SU-DHL-6 (cell line): ENCODE data around the gene SIRT5.

ENCODE experiments used
- H2AFZ ChIP-seq: fragments of 200-600 bp; sonication (generic); 2 replicates; pipeline ENCODE4 v1.6.1; 2014; ENCODE audit warnings: low read depth, mild to moderate bottlenecking, moderate library complexity, mixed read lengths, antibody characterized with exemption, low read length; ENCODE audit not compliant: severe bottlenecking
- H3F3A ChIP-seq: fragments of 200-600 bp; shearing (Covaris generic); 2 replicates; pipeline ENCODE4 v1.6.0; 2016; ENCODE audit warnings: antibody characterized with exemption, mild to moderate bottlenecking; ENCODE audit not compliant: insufficient read depth
- H3K27ac ChIP-seq: fragments of 200-600 bp; sonication (generic); 2 replicates; pipeline ENCODE4 v1.5.1; 2016; ENCODE audit warnings: low read depth, mild to moderate bottlenecking, low read length, moderate library complexity, mixed read lengths
- H3K27me3 ChIP-seq: fragments of 200-600 bp; sonication (generic), shearing (Covaris generic); 2 replicates; pipeline ENCODE4 v1.6.0; 2014; ENCODE audit warnings: mild to moderate bottlenecking, low read length
- H3K36me3 ChIP-seq: fragments of 200-600 bp; sonication (generic); 2 replicates; pipeline ENCODE4 v1.6.1; 2014; ENCODE audit warnings: mild to moderate bottlenecking, low read length, mixed read lengths
- H3K4me2 ChIP-seq: fragments of 300-600, 200-600 bp; shearing (Covaris generic), sonication (generic); 2 replicates; pipeline ENCODE4 v1.6.0; 2014; ENCODE audit warnings: low read length, low read depth, mild to moderate bottlenecking; ENCODE audit not compliant: poor library complexity, severe bottlenecking
- H3K4me3 ChIP-seq: fragments of 200-600 bp; sonication (generic); 2 replicates; pipeline ENCODE4 v1.5.1; 2014; ENCODE audit warnings: antibody characterized with exemption, low read length, mild to moderate bottlenecking, mixed read lengths; ENCODE audit not compliant: insufficient read depth, poor library complexity, severe bottlenecking
- H3K79me2 ChIP-seq: fragments of 200-600 bp; sonication (generic); 2 replicates; pipeline ENCODE4 v1.6.1; 2014; ENCODE audit warnings: mild to moderate bottlenecking, low read length, moderate library complexity; ENCODE audit not compliant: insufficient read depth
- H3K9ac ChIP-seq: fragments of 200-600 bp; sonication (generic); 2 replicates; pipeline ENCODE4 v1.7.0; 2014; ENCODE audit warnings: mild to moderate bottlenecking, low read length
- H3K9me2 ChIP-seq: fragments of 200-600 bp; sonication (generic); replicated peaks from 2 replicates; pipeline ENCODE4 v1.6.1; 2014; ENCODE audit warnings: low read length; ENCODE audit not compliant: insufficient read depth
- H3K9me3 ChIP-seq: fragments of 200-600 bp; sonication (generic); 2 replicates; pipeline ENCODE4 v1.6.1; 2014; ENCODE audit warnings: low read length, mixed read lengths; ENCODE audit not compliant: insufficient read depth
- H4K20me1 ChIP-seq: fragments of 200-600 bp; sonication (generic); 2 replicates; pipeline ENCODE4 v1.6.1; 2014; ENCODE audit warnings: low read depth, mild to moderate bottlenecking, antibody characterized with exemption, low read length, moderate library complexity, mixed read lengths
- CTCF ChIP-seq: fragments of 200-600 bp; sonication (generic); IDR thresholded peaks from one replicate; pipeline ENCODE4 v1.5.1; 2017; ENCODE audit warnings: antibody characterized with exemption, mild to moderate bottlenecking, low read length, moderate library complexity; ENCODE audit not compliant: insufficient read depth, poor library complexity, severe bottlenecking
- EZH2phosphoT487 ChIP-seq: fragments of 200-600 bp; sonication (generic), shearing (Covaris generic); conservative IDR thresholded peaks from 2 replicates; pipeline ENCODE4 v1.6.1; 2018; ENCODE audit warnings: mild to moderate bottlenecking, antibody characterized with exemption, low read length, moderate library complexity, mixed read lengths

SIRT5 gene

GRCh38 chr6:13550656-13551055 lies 23.7 kb upstream of the SIRT5 start:
- TF ChIP-seq CTCF = no peak
- no peak for TF ChIP-seq EZH2phosphoT487
- H3F3A ChIP-seq = no peaks in the 10 kb centered on the region
- no peaks in the 10 kb centered on the region for H3K36me3 ChIP-seq
- no peak overlapping the region for H2AFZ ChIP-seq
- H3K4me2 ChIP-seq = no peak overlapping the region
- H3K27me3 ChIP-seq = no peaks in the 10 kb centered on the region
- H3K9me2 ChIP-seq = no peaks in the 10 kb centered on the region
- no peaks in the 10 kb centered on the region for H3K9me3 ChIP-seq
- no peaks in the 10 kb centered on the region for H3K79me2 ChIP-seq
- no peak overlapping the region for H3K27ac ChIP-seq
- no peak overlapping the region for H3K4me3 ChIP-seq
- no peaks in the 10 kb centered on the region for H4K20me1 ChIP-seq
- no peak overlapping the region for H3K9ac ChIP-seq

- no peak overlapping the region for H3K9ac ChIP-seq
- H3K79me2 ChIP-seq = no peaks in the 10 kb centered on the region
- no peaks in the 10 kb centered on the region for H3K9me2 ChIP-seq
- H3K4me3 ChIP-seq = no peak overlapping the region
- no peaks in the 10 kb centered on the region for H3F3A ChIP-seq
- H3K36me3 ChIP-seq = no peaks in the 10 kb centered on the region
- H3K4me2 ChIP-seq = no peak overlapping the region
- no peaks in the 10 kb centered on the region for H3K9me3 ChIP-seq
- H3K27ac ChIP-seq = no peak overlapping the region
- TF ChIP-seq CTCF (no peak), EZH2phosphoT487 (no peak)
- no peaks in the 10 kb centered on the region for H4K20me1 ChIP-seq
- H3K27me3 ChIP-seq = no peaks in the 10 kb centered on the region
- no peak overlapping the region for H2AFZ ChIP-seq
Measured at GRCh38 chr6:13553646-13554045, 20.8 kb upstream of the SIRT5 start.

- no peak overlapping the region for H2AFZ ChIP-seq
- H3K79me2 ChIP-seq = no peaks in the 10 kb centered on the region
- H3K9ac ChIP-seq = no peak overlapping the region
- no peak overlapping the region for H3K27ac ChIP-seq
- no peaks in the 10 kb centered on the region for H3K9me3 ChIP-seq
- no peak overlapping the region for H3K4me3 ChIP-seq
- H3F3A ChIP-seq = no peaks in the 10 kb centered on the region
- TF ChIP-seq EZH2phosphoT487 = no peak
- TF ChIP-seq CTCF = no peak
- no peaks in the 10 kb centered on the region for H3K36me3 ChIP-seq
- H3K9me2 ChIP-seq = no peaks in the 10 kb centered on the region
- H3K4me2 ChIP-seq = no peak overlapping the region
- no peaks in the 10 kb centered on the region for H3K27me3 ChIP-seq
- H4K20me1 ChIP-seq = no peaks in the 10 kb centered on the region
Measured at GRCh38 chr6:13554929-13555333, 19.5 kb upstream of the SIRT5 start.

- no peak overlapping the region for H3K27ac ChIP-seq
- H3K9me2 ChIP-seq = no peaks in the 10 kb centered on the region
- H3K9me3 ChIP-seq = no peaks in the 10 kb centered on the region
- H3K4me3 ChIP-seq = no peak overlapping the region
- no peak overlapping the region for H3K9ac ChIP-seq
- no peak overlapping the region for H3K4me2 ChIP-seq
- H4K20me1 ChIP-seq = no peaks in the 10 kb centered on the region
- no peak overlapping the region for H2AFZ ChIP-seq
- H3K79me2 ChIP-seq = no peaks in the 10 kb centered on the region
- no peaks in the 10 kb centered on the region for H3K36me3 ChIP-seq
- TF ChIP-seq EZH2phosphoT487 (no peak), CTCF (no peak)
- H3F3A ChIP-seq = no peaks in the 10 kb centered on the region
- H3K27me3 ChIP-seq = no peaks in the 10 kb centered on the region
Measured at GRCh38 chr6:13557841-13558240, 16.6 kb upstream of the SIRT5 start.
